ENCODE results near the gene CCNA2.

Gene CCNA2

DNA sequence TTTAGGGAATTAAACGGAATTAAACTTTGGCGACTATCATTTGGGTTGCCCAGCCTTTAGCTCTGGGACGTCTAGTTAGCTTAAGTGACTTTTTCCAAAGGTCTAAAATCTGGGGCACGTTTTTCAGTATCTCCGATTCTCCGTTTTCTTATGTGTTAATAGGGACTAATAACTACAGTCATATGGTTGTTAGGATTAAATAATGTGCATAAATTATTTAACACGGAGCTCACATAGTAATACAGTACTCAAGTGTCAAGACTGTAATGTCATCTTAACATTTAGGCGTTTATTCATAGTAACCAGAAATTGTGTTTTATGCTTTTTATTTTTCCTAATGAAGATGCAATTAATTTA, 466 bp upstream of the CCNA2 start:
- Histone ChIP-seq H3K27me3 (ENCODE audit: insufficient read depth, poor library complexity, severe bottlenecking) (no peaks in the 10 kb centered on the region), H3K27ac (replicated peaks) (peak overlapping the region; percentile 97), H3K4me3 (replicated peaks; ENCODE audit: insufficient read depth, low read length) (peak overlapping the region; percentile 31)
- no peak for DNase-seq (ENCODE audit: low read depth in 1 of 2, low spot score in 1 of 2)
- TF ChIP-seq, protein P1, sequence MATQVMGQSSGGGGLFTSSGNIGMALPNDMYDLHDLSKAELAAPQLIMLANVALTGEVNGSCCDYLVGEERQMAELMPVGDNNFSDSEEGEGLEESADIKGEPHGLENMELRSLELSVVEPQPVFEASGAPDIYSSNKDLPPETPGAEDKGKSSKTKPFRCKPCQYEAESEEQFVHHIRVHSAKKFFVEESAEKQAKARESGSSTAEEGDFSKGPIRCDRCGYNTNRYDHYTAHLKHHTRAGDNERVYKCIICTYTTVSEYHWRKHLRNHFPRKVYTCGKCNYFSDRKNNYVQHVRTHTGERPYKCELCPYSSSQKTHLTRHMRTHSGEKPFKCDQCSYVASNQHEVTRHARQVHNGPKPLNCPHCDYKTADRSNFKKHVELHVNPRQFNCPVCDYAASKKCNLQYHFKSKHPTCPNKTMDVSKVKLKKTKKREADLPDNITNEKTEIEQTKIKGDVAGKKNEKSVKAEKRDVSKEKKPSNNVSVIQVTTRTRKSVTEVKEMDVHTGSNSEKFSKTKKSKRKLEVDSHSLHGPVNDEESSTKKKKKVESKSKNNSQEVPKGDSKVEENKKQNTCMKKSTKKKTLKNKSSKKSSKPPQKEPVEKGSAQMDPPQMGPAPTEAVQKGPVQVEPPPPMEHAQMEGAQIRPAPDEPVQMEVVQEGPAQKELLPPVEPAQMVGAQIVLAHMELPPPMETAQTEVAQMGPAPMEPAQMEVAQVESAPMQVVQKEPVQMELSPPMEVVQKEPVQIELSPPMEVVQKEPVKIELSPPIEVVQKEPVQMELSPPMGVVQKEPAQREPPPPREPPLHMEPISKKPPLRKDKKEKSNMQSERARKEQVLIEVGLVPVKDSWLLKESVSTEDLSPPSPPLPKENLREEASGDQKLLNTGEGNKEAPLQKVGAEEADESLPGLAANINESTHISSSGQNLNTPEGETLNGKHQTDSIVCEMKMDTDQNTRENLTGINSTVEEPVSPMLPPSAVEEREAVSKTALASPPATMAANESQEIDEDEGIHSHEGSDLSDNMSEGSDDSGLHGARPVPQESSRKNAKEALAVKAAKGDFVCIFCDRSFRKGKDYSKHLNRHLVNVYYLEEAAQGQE (IDR thresholded peaks at IDR 0.05; ENCODE audit: insufficient replicate concordance, low read depth): no peak
- TF ChIP-seq SPI1 (IDR thresholded peaks at IDR 0.05; ENCODE audit: borderline replicate concordance, low read depth) (no peak), GABPA (IDR thresholded peaks at IDR 0.05; ENCODE audit: low read depth) (no peak), POLR2AphosphoS5 (IDR thresholded peaks at IDR 0.05; ENCODE audit: low read depth) (no peak)

- Histone ChIP-seq H3K27ac (replicated peaks) (peak overlapping the region; percentile 97), H3K27me3 (ENCODE audit: insufficient read depth, poor library complexity, severe bottlenecking) (no peaks in the 10 kb centered on the region), H3K4me3 (replicated peaks; ENCODE audit: insufficient read depth, low read length) (peak overlapping the region; percentile 99)
- TF ChIP-seq GABPA (IDR thresholded peaks at IDR 0.05; ENCODE audit: low read depth) (no peak), CTCF (IDR thresholded peaks at IDR 0.05; ENCODE audit: insufficient read depth, low read length) (peak; percentile 1)
- DNase-seq (ENCODE audit: low read depth in 1 of 2, low spot score in 1 of 2): peak in 1 of 2 experiments; percentile 60
Measured at GRCh38 chr4:121822796-121823504, 733 bp downstream of the CCNA2 start.

- Histone ChIP-seq H3K27me3 (ENCODE audit: insufficient read depth, poor library complexity, severe bottlenecking) (no peaks in the 10 kb centered on the region), H3K4me3 (replicated peaks; ENCODE audit: insufficient read depth, low read length) (peak overlapping the region; percentile 99), H3K27ac (replicated peaks) (no peak overlapping the region; the same call in 1 of the 2 replicates)
- TF ChIP-seq POLR2AphosphoS5 (IDR thresholded peaks at IDR 0.05; ENCODE audit: low read depth): no peak
- no peak for TF ChIP-seq SPI1 (IDR thresholded peaks at IDR 0.05; ENCODE audit: borderline replicate concordance, low read depth)
- TF ChIP-seq, protein P1 (IDR thresholded peaks at IDR 0.05; ENCODE audit: insufficient replicate concordance, low read depth): no peak
- TF ChIP-seq CTCF (IDR thresholded peaks at IDR 0.05; ENCODE audit: insufficient read depth, low read length): no peak
- TF ChIP-seq GABPA (IDR thresholded peaks at IDR 0.05; ENCODE audit: low read depth): no peak
- DNase-seq (ENCODE audit: low read depth in 1 of 2, low spot score in 1 of 2): no peak
Measured at GRCh38 chr4:121822047-121822446, 1.6 kb downstream of the CCNA2 start.

DNA sequence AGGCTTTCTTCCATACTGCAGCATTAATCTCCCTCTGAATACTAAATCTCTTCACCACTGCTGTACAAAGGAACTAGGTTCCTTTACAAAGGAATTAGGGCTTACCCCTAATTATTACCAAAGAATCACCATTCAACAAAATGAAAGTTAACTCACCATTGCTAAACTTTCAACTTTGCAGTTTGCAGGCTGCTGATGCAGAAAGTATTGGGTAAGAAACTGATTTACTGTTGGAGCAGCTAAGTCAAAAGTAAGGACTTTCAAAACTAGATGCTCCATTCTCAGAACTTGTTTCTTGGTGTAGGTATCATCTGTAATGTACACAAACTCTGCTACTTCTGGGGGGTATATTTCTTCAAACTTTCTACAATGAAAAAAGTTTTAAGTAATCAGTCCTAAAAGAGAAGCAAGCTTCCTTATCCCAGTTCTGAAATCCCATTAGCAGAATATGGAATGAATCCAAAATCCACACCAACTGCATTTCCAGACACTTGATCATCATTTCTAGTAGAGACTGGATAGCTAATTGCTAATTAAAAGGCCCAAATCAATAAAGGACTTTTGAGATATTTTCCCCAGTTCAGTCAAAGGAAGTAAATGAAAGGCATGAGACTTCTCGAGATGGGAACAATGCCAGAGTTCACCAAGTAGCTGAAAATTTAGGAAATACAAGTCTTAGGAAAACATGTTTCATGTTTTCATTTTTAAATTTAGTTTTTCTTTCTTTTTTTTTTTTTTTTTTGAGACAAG, 4.3 kb downstream of the CCNA2 start:
- Histone ChIP-seq H3K27ac (replicated peaks) (no peak overlapping the region), H3K4me3 (replicated peaks; ENCODE audit: insufficient read depth, low read length) (no peak overlapping the region), H3K27me3 (ENCODE audit: insufficient read depth, poor library complexity, severe bottlenecking) (no peaks in the 10 kb centered on the region)
- no peak for DNase-seq (ENCODE audit: low read depth in 1 of 2, low spot score in 1 of 2)
- no peak for TF ChIP-seq SPI1 (IDR thresholded peaks at IDR 0.05; ENCODE audit: borderline replicate concordance, low read depth)
- TF ChIP-seq, protein P1 (IDR thresholded peaks at IDR 0.05; ENCODE audit: insufficient replicate concordance, low read depth): no peak
- TF ChIP-seq POLR2AphosphoS5 (IDR thresholded peaks at IDR 0.05; ENCODE audit: low read depth): no peak
- no peak for TF ChIP-seq CTCF (IDR thresholded peaks at IDR 0.05; ENCODE audit: insufficient read depth, low read length)
- TF ChIP-seq GABPA (IDR thresholded peaks at IDR 0.05; ENCODE audit: low read depth): no peak

Data from HL-60 (cell line).